Loucy (cell line): ENCODE results near the gene KCNF1.

Experiments
- H2AFZ ChIP-seq: fragments of 200-600 bp; sonication (generic); 2 replicates; pipeline ENCODE4 v1.6.0; 2016; ENCODE audit warnings: antibody characterized with exemption, mild to moderate bottlenecking, low read length, moderate library complexity
- H3F3A ChIP-seq: fragments of 200-600 bp; 2 replicates; pipeline ENCODE4 v1.6.0; 2016; ENCODE audit warnings: antibody characterized with exemption, low read depth, mild to moderate bottlenecking
- H3K27me3 ChIP-seq: fragments of 200-600 bp; sonication (generic); 2 replicates; pipeline ENCODE4 v1.6.1; 2014; ENCODE audit warnings: low read length, mild to moderate bottlenecking; ENCODE audit not compliant: insufficient read depth, poor library complexity, severe bottlenecking
- H3K36me3 ChIP-seq: fragments of 200-600 bp; sonication (generic); 2 replicates; pipeline ENCODE4 v1.6.1; 2016; ENCODE audit warnings: low read length; ENCODE audit not compliant: insufficient read depth
- H3K4me1 ChIP-seq: fragments of 200-600 bp; sonication (generic); 2 replicates; pipeline ENCODE4 v1.5.1; 2014; ENCODE audit warnings: low read length, mild to moderate bottlenecking; ENCODE audit not compliant: insufficient read depth, poor library complexity, severe bottlenecking
- H3K4me2 ChIP-seq: fragments of 200-600 bp; sonication (generic); 2 replicates; pipeline ENCODE4 v1.6.0; 2014; ENCODE audit warnings: antibody characterized with exemption, low read length, low read depth, mild to moderate bottlenecking; ENCODE audit not compliant: poor library complexity, severe bottlenecking
- H3K4me3 ChIP-seq: fragments of 200-600 bp; sonication (generic); 2 replicates; pipeline ENCODE4 v1.5.1; 2014; ENCODE audit warnings: low read length, mild to moderate bottlenecking, mixed read lengths; ENCODE audit not compliant: poor library complexity, severe bottlenecking
- H3K79me2 ChIP-seq: fragments of 200-600 bp; sonication (generic); 2 replicates; pipeline ENCODE4 v1.6.1; 2014; ENCODE audit warnings: low read length; ENCODE audit not compliant: insufficient read depth
- H3K9ac ChIP-seq: fragments of 200-600 bp; sonication (generic); 2 replicates; pipeline ENCODE4 v1.6.0; 2014; ENCODE audit warnings: mild to moderate bottlenecking, low read depth, low read length, moderate library complexity; ENCODE audit not compliant: poor library complexity, severe bottlenecking
- H3K9me2 ChIP-seq: fragments of 200-600 bp; sonication (generic); replicated peaks from 2 replicates; pipeline ENCODE4 v1.6.1; 2016; ENCODE audit warnings: low read depth, low read length, mixed read lengths
- H3K9me3 ChIP-seq: fragments of 200-600 bp; sonication (generic); 2 replicates; pipeline ENCODE4 v1.6.1; 2014; ENCODE audit warnings: mild to moderate bottlenecking, antibody characterized with exemption, low read length, low read depth; ENCODE audit not compliant: insufficient read depth
- H4K20me1 ChIP-seq: fragments of 200-600 bp; sonication (generic); 2 replicates; pipeline ENCODE4 v1.6.0; 2014; ENCODE audit warnings: antibody characterized with exemption, low read length, mild to moderate bottlenecking; ENCODE audit not compliant: insufficient read depth, poor library complexity, severe bottlenecking
- CTCF ChIP-seq: fragments of 200-600 bp; sonication (generic); conservative IDR thresholded peaks from 2 replicates; pipeline ENCODE4 v1.5.1; 2014; ENCODE audit warnings: mild to moderate bottlenecking, antibody characterized with exemption, low read length
- EZH2phosphoT487 ChIP-seq: fragments of 200-600 bp; IDR thresholded peaks from 2 replicates; pipeline ENCODE4 v1.6.1; 2018; ENCODE audit warnings: antibody characterized with exemption, mild to moderate bottlenecking, moderate library complexity, borderline replicate concordance

The KCNF1 gene

GRCh38 chr2:10901160-10901939 lies 10.4 kb upstream of the KCNF1 start:
- H3K27me3 ChIP-seq, result no peaks in the 10 kb centered on the region
- no peaks in the 10 kb centered on the region for H4K20me1 ChIP-seq
- TF ChIP-seq EZH2phosphoT487, result no peak
- no peak for TF ChIP-seq CTCF
- H3F3A ChIP-seq, result no peaks in the 10 kb centered on the region
- no peaks in the 10 kb centered on the region for H3K9me3 ChIP-seq
- H3K79me2 ChIP-seq, result no peaks in the 10 kb centered on the region
- no peaks in the 10 kb centered on the region for H3K4me1 ChIP-seq
- no peak overlapping the region for H3K4me3 ChIP-seq
- H3K4me2 ChIP-seq, result no peak overlapping the region
- no peaks in the 10 kb centered on the region for H3K36me3 ChIP-seq
- H3K9me2 ChIP-seq, result no peaks in the 10 kb centered on the region
- no peak overlapping the region for H3K9ac ChIP-seq
- H2AFZ ChIP-seq, result no peak overlapping the region

- TF ChIP-seq EZH2phosphoT487 (no peak), CTCF (no peak)
- Histone ChIP-seq H3K4me3 (no peak overlapping the region), H3K4me2 (no peak overlapping the region), H3K27me3 (no peaks in the 10 kb centered on the region), H3K9me2 (no peaks in the 10 kb centered on the region), H3K79me2 (no peaks in the 10 kb centered on the region), H3F3A (no peaks in the 10 kb centered on the region), H3K4me1 (no peaks in the 10 kb centered on the region), H2AFZ (no peak overlapping the region), H3K36me3 (no peaks in the 10 kb centered on the region), H4K20me1 (no peaks in the 10 kb centered on the region), H3K9ac (no peak overlapping the region), H3K9me3 (no peaks in the 10 kb centered on the region)
Measured at GRCh38 chr2:10903861-10904210, 7.9 kb upstream of the KCNF1 start.

- no peaks in the 10 kb centered on the region for H3K79me2 ChIP-seq
- no peaks in the 10 kb centered on the region for H3F3A ChIP-seq
- H3K36me3 ChIP-seq, result no peaks in the 10 kb centered on the region
- TF ChIP-seq CTCF (no peak), EZH2phosphoT487 (no peak)
- no peak overlapping the region for H3K4me2 ChIP-seq
- H3K4me3 ChIP-seq, result no peak overlapping the region
- H3K9ac ChIP-seq, result no peak overlapping the region
- H3K9me2 ChIP-seq, result no peaks in the 10 kb centered on the region
- no peak overlapping the region for H2AFZ ChIP-seq
- H3K4me1 ChIP-seq, result no peaks in the 10 kb centered on the region
- H4K20me1 ChIP-seq, result no peaks in the 10 kb centered on the region
- no peaks in the 10 kb centered on the region for H3K27me3 ChIP-seq
- H3K9me3 ChIP-seq, result no peaks in the 10 kb centered on the region
Measured at GRCh38 chr2:10904455-10904854, 7.3 kb upstream of the KCNF1 start.
